CD4-positive, alpha-beta memory T cell (primary cell): ENCODE measurements around the gene PRPF18. TPM values are rescaled to one million over a fixed set of nuclear protein-coding genes. Genes with fewer than 3 reads are reported as not detected.

Experiments used
- CTCF ChIA-PET: fragments of 350-600 bp; sonication (Branson Sonifier 250); formaldehyde crosslinking; loops from one replicate; lab custom pipeline; 2021; ENCODE audit warnings: inconsistent platforms; ENCODE audit not compliant: partially characterized antibody; lab: Charles Lee
- POLR2A ChIA-PET: fragments of 350-600 bp; sonication (Branson Sonifier 250); formaldehyde crosslinking; loops from one replicate; lab custom pipeline; 2021; ENCODE audit not compliant: partially characterized antibody; lab: Charles Lee
- DNase-seq, 5 donors: peaks; one replicate each; pipeline versions ENCODE4 v3.0.0 to v3.0.0-alpha.2; 2020 to 2022; ENCODE audit warnings: mixed read lengths in 1 of 5
- H3K27ac ChIP-seq: one replicate; pipeline ENCODE4 v1.7.0; 2013; ENCODE audit warnings: low read depth, low read length
- H3K27me3 ChIP-seq: 2 replicates; pipeline ENCODE4 v1.7.0; 2013; ENCODE audit warnings: mild to moderate bottlenecking, low read length, moderate library complexity; ENCODE audit not compliant: insufficient read depth
- H3K36me3 ChIP-seq: 2 replicates; pipeline ENCODE4 v1.7.0; 2013; ENCODE audit warnings: mild to moderate bottlenecking, low read length, moderate library complexity; ENCODE audit not compliant: insufficient read depth
- H3K4me1 ChIP-seq: 2 replicates; pipeline ENCODE4 v1.7.0; 2013; ENCODE audit warnings: mild to moderate bottlenecking, low read length, moderate library complexity; ENCODE audit not compliant: insufficient read depth
- H3K4me3 ChIP-seq, 2 donors: one replicate each; pipeline ENCODE4 v1.7.0; 2013; ENCODE audit warnings: low read length in 2 of 2, mild to moderate bottlenecking in 1 of 2
- H3K9me3 ChIP-seq, 2 donors: one replicate each; pipeline ENCODE4 v1.7.0; 2013; ENCODE audit warnings: low read length in 2 of 2, control low read depth in 1 of 2; ENCODE audit not compliant: control insufficient read depth in 1 of 2
- H3K27ac Mint-ChIP-seq, 7 donors: one replicate each; pipeline ENCODE4 v1.8.0; 2020 to 2021; ENCODE audit warnings: mixed read lengths in 7 of 7, mild to moderate bottlenecking in 6 of 7, inconsistent platforms in 3 of 7, moderate library complexity in 3 of 7
- H3K27me3 Mint-ChIP-seq, 2 donors: one replicate each; pipeline ENCODE4 v1.8.0; 2020 to 2021; ENCODE audit warnings: mixed read lengths in 2 of 2
- H3K36me3 Mint-ChIP-seq, 2 donors: one replicate each; pipeline ENCODE4 v1.8.0; 2020 to 2021; ENCODE audit warnings: mixed read lengths in 2 of 2, inconsistent platforms in 1 of 2, mild to moderate bottlenecking in 1 of 2
- H3K4me1 Mint-ChIP-seq, 4 donors: one replicate each; pipeline ENCODE4 v1.8.0; 2020 to 2021; ENCODE audit warnings: mixed read lengths in 4 of 4, mild to moderate bottlenecking in 1 of 4
- H3K4me3 Mint-ChIP-seq, 8 donors: one replicate each; pipeline ENCODE4 v1.8.0; 2020 to 2021; ENCODE audit warnings: mixed read lengths in 8 of 8, mild to moderate bottlenecking in 7 of 8, moderate library complexity in 6 of 8, inconsistent platforms in 3 of 8
- H3K9me3 Mint-ChIP-seq, 8 donors: one replicate each; pipeline ENCODE4 v1.8.0; 2020 to 2021; ENCODE audit warnings: mixed read lengths in 8 of 8, mild to moderate bottlenecking in 5 of 8, inconsistent platforms in 3 of 8, moderate library complexity in 1 of 8
- intact Hi-C: fragments of 100-400 bp; cut with micrococcal nuclease; formaldehyde crosslinking; loops from one replicate; pipeline ENCODE4 v1.15.1; 2023
- polyA plus RNA-seq, 2 donors: library from polyadenylated mRNA; unstranded; fragments of 300-500 nt; fragmentation: Illumina TruSeq; gene quantifications; one replicate each; pipeline ENCODE4 v1.2.3, GENCODE V29; 2021
- total RNA-seq, 2 experiments: library from RNA; stranded (reverse); gene quantifications; one replicate each; pipeline ENCODE4 v1.2.3, GENCODE V29; 2021

The PRPF18 gene
- total and polyA plus RNA-seq, 4 experiments from 2014 or later, result 30.3 to 63.7 (median 36.6) TPM

DNA sequence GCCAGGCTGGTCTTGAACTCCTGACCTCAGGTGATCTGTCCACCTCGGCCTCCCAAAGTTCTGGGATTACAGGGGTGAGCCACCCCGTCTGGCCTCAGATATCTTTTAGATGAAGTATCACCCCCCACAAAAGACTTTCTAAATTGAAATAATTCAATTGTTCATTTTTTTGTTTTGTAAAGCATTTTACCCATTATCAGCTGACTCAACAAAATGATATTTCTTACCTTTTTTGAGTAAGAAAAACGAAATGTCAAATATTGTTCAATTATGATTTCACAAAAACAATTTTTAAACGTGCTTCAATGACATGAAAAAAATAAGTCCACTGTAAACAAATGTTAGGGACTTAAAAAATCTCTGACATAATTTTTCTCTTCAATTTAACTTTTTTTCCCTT lies 822 bp upstream of the PRPF18 start:
- CTCF ChIA-PET, result interaction anchor here (1.3 to 1.5 kb wide), 2 partner anchors 186 to 243 kb away, joined by 3 to 4 read pairs; no protein-coding TSS in a partner anchor

DNA sequence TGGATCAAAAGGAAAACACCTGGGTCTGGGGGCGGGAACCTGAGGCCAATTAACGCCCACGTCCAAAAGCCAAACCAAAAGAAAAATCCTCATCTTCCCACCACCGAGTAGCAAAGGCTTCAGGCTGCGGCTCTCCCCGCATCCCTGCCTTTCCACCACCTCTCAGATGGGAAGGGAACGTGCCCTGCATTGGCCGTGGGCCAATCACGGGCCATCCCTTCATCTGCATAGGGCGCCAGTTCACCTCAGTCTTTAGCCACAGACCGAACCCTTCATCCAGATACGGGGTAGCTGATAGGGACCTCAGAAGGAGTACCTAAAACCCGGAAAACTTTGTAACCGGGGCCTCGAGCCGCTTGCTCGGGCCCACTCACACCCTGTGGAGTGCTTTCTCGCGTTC lies 626 bp downstream of the PRPF18 start:
- peak overlapping the region; percentile 65 for H3K27ac ChIP-seq
- Mint-ChIP-seq H3K27ac (peak overlapping the region; percentile 59 to 100 (median 100)), H3K27me3 (peaks cover 11 to 20% of the 10 kb centered on the region in 2 donors), H3K36me3 (peaks cover 21 to 30% of the 10 kb centered on the region in 2 donors), H3K9me3 (peaks cover 0 to 3% (median 0%) of the 10 kb centered on the region in 8 donors), H3K4me1 (peaks cover 24 to 54% (median 36%) of the 10 kb centered on the region in 4 donors), H3K4me3 (peak overlapping the region; percentile 98 to 100 (median 100))
- no peaks in the 10 kb centered on the region for H3K9me3 ChIP-seq
- no peaks in the 10 kb centered on the region for H3K27me3 ChIP-seq
- peaks cover 6% of the 10 kb centered on the region for H3K36me3 ChIP-seq
- ChIA-PET POLR2A (interaction anchor here (0.7 to 1.6 kb wide), 6 partner anchors 17 to 598 kb away, joined by 3 to 5 read pairs (median 4); partner anchors contain the start of gene PHYH), CTCF (interaction anchor here (0.7 to 1.8 kb wide), 8 partner anchors 11 to 479 kb away, joined by 3 to 5 read pairs (median 4); no protein-coding TSS in a partner anchor)
- intact Hi-C loops, result loop anchor here (2.0 to 10.0 kb wide), 4 partner anchors 191 to 1517 kb away; partner anchors contain the start of genes DCLRE1C, MEIG1 and OPTN
- peak in 2 of 5 donors; percentile 1 to 48 for DNase-seq
- peaks cover 24% of the 10 kb centered on the region for H3K4me1 ChIP-seq
- peak overlapping the region; percentile 88 to 95 for H3K4me3 ChIP-seq

More for the DNA sequence above, 822 bp upstream of the PRPF18 start:
- Mint-ChIP-seq H3K27me3 (peaks cover 14 to 24% of the 10 kb centered on the region in 2 donors), H3K4me1 (peaks cover 21 to 43% (median 32%) of the 10 kb centered on the region in 4 donors), H3K36me3 (peaks cover 10 to 21% of the 10 kb centered on the region in 2 donors), H3K9me3 (peaks cover 0 to 3% (median 0%) of the 10 kb centered on the region in 8 donors), H3K27ac (peak overlapping the region in 2 of 7 donors; percentile 89 to 97), H3K4me3 (peak overlapping the region in 2 of 8 donors; percentile 99 to 100)
- POLR2A ChIA-PET, result interaction anchor here (1.4 to 1.6 kb wide), 2 partner anchors 201 to 286 kb away, joined by 5 read pairs; partner anchors contain the start of gene PHYH
- H3K9me3 ChIP-seq, result no peaks in the 10 kb centered on the region
- no peaks in the 10 kb centered on the region for H3K27me3 ChIP-seq
- H3K27ac ChIP-seq, result no peak overlapping the region
- no peak overlapping the region for H3K4me3 ChIP-seq
- intact Hi-C loops, result loop anchor here (1.0 to 10.0 kb wide), 10 partner anchors 193 to 1519 kb away; partner anchors contain the start of genes DCLRE1C, MCM10, MEIG1 and OPTN
- H3K4me1 ChIP-seq, result peaks cover 24% of the 10 kb centered on the region
- no peaks in the 10 kb centered on the region for H3K36me3 ChIP-seq
- no peak for DNase-seq

DNA sequence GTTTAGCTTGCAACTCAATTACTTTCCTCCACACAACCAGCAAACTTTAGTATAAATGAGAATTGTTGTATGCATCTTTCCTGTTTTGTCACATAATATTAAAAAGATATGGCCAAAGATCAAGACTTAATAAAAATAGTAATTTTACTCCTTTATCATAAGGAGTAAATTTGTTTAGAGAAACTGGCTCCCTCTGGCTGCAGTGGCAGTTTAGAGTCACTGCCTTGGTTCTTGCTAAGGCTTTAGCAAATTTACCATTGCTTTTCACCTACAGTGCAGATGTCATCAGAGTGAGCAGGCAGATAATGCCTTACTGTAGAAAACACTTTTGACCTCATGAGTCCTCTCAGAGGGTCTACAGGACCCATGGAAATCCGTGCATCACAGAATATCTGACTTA lies 2.6 kb downstream of the PRPF18 start:
- peaks cover 35 to 72% (median 46%) of the 10 kb centered on the region in 4 donors for H3K4me1 Mint-ChIP-seq
- peak overlapping the region in 5 of 8 donors; percentile 61 to 100 (median 74) for H3K4me3 Mint-ChIP-seq
- H3K27me3 Mint-ChIP-seq, result peaks cover 5 to 8% of the 10 kb centered on the region in 2 donors
- peaks cover 34 to 46% of the 10 kb centered on the region in 2 donors for H3K36me3 Mint-ChIP-seq
- Histone ChIP-seq H3K27ac (no peak overlapping the region), H3K4me1 (peaks cover 24% of the 10 kb centered on the region), H3K27me3 (no peaks in the 10 kb centered on the region), H3K9me3 (no peaks in the 10 kb centered on the region), H3K36me3 (peaks cover 12% of the 10 kb centered on the region), H3K4me3 (no peak overlapping the region)
- no peak for DNase-seq
- CTCF ChIA-PET, result interaction anchor here (0.9 to 1.8 kb wide), 3 partner anchors 8 to 198 kb away, joined by 3 to 5 read pairs (median 3); no protein-coding TSS in a partner anchor
- peaks cover 0 to 3% (median 0%) of the 10 kb centered on the region in 8 donors for H3K9me3 Mint-ChIP-seq
- POLR2A ChIA-PET, result no interaction called here
- H3K27ac Mint-ChIP-seq, result peak overlapping the region in 1 of 7 donors; percentile 89
- intact Hi-C loops, result loop anchor here (10.0 kb wide), 3 partner anchors 485 to 1515 kb away; partner anchors contain the start of genes DCLRE1C, MEIG1 and OPTN

DNA sequence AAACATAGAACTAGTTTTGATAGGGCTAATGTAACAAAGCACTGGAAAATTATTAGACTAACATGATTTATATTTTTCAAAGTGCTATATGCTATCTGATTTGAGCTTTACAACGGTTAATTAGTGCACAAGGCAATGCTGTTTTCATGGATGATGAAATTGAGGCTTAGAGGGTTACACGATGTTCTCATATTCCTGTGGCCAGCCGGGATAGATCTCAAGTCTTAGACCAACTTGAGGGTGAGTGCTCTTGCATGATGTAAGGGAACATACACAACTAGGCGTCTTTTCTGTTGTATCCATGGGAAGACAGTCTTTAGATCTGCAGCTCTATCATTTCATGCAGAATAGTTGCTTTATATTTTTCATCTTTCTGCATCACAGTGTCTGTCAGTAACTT lies 4.1 kb downstream of the PRPF18 start:
- Histone ChIP-seq H3K4me1 (peaks cover 24% of the 10 kb centered on the region), H3K9me3 (no peaks in the 10 kb centered on the region), H3K36me3 (peaks cover 12% of the 10 kb centered on the region), H3K4me3 (no peak overlapping the region), H3K27ac (no peak overlapping the region), H3K27me3 (no peaks in the 10 kb centered on the region)
- ChIA-PET CTCF (no interaction called here), POLR2A (no interaction called here)
- peaks cover 0 to 3% (median 0%) of the 10 kb centered on the region in 8 donors for H3K9me3 Mint-ChIP-seq
- no peak for DNase-seq
- H3K27ac Mint-ChIP-seq, result no peak overlapping the region
- peaks cover 37 to 52% of the 10 kb centered on the region in 2 donors for H3K36me3 Mint-ChIP-seq
- intact Hi-C loops, result no loop called here
- no peak overlapping the region for H3K4me3 Mint-ChIP-seq
- peaks cover 0 to 5% of the 10 kb centered on the region in 2 donors for H3K27me3 Mint-ChIP-seq
- H3K4me1 Mint-ChIP-seq, result peaks cover 38 to 73% (median 48%) of the 10 kb centered on the region in 4 donors

DNA sequence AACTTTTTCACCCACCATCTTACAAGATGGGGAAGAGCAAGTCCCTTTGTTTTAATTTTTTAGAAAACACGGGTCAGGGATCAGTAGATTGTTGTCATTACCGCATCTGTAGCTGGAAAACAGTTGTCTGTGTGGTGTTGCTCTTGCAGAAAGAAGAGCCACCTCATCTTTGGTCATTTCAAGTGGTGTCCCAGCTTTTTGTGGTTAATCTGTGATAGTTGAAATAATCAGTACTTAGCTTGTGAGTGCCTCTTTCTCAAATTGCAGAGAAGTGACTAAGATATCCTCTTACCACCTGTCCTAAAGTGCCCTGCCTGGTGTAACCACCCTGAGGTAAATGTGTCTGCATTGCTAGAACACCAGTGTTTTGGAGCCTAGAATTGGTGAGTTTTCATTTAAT lies 5.5 kb downstream of the PRPF18 start:
- intact Hi-C loops, result no loop called here
- Mint-ChIP-seq H3K36me3 (peaks cover 33 to 50% of the 10 kb centered on the region in 2 donors), H3K27me3 (no peaks in the 10 kb centered on the region), H3K4me1 (peaks cover 36 to 68% (median 45%) of the 10 kb centered on the region in 4 donors), H3K27ac (no peak overlapping the region), H3K9me3 (no peaks in the 10 kb centered on the region), H3K4me3 (no peak overlapping the region)
- H3K27me3 ChIP-seq, result no peaks in the 10 kb centered on the region
- H3K36me3 ChIP-seq, result peaks cover 12% of the 10 kb centered on the region
- H3K4me3 ChIP-seq, result no peak overlapping the region
- ChIA-PET CTCF (no interaction called here), POLR2A (no interaction called here)
- no peak for DNase-seq
- no peaks in the 10 kb centered on the region for H3K9me3 ChIP-seq
- H3K27ac ChIP-seq, result no peak overlapping the region
- H3K4me1 ChIP-seq, result peaks cover 20% of the 10 kb centered on the region

DNA sequence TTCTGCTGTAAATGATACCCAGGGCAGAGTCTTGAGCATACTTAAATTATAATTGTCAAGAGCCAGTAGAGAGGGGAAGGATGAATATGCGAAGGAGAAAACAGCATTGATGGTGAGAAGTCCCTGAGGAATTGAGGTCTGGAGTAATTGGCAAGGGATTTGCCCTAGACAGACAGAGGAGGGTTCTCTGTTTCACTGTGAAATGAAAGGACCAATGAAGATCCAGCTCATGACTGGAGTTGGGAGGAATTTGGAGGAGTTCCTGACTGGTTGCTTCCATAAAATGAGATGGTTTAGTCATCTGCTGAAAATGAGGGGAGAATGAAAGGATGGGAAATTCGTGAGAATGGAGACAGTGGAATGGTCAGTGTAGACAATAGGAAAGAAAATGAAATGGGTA lies 6.8 kb downstream of the PRPF18 start:
- DNase-seq, result no peak
- peaks cover 41 to 55% of the 10 kb centered on the region in 2 donors for H3K36me3 Mint-ChIP-seq
- no peaks in the 10 kb centered on the region for H3K27me3 ChIP-seq
- intact Hi-C loops, result no loop called here
- POLR2A ChIA-PET, result no interaction called here
- H3K36me3 ChIP-seq, result peaks cover 12% of the 10 kb centered on the region
- no peaks in the 10 kb centered on the region for H3K27me3 Mint-ChIP-seq
- no peak overlapping the region for H3K27ac ChIP-seq
- no peak overlapping the region for H3K27ac Mint-ChIP-seq
- H3K9me3 Mint-ChIP-seq, result no peaks in the 10 kb centered on the region
- H3K4me1 Mint-ChIP-seq, result peaks cover 33 to 57% (median 39%) of the 10 kb centered on the region in 4 donors
- H3K4me1 ChIP-seq, result peaks cover 10% of the 10 kb centered on the region
- H3K9me3 ChIP-seq, result no peaks in the 10 kb centered on the region
- H3K4me3 Mint-ChIP-seq, result no peak overlapping the region
- no peak overlapping the region for H3K4me3 ChIP-seq
- CTCF ChIA-PET, result no interaction called here

DNA sequence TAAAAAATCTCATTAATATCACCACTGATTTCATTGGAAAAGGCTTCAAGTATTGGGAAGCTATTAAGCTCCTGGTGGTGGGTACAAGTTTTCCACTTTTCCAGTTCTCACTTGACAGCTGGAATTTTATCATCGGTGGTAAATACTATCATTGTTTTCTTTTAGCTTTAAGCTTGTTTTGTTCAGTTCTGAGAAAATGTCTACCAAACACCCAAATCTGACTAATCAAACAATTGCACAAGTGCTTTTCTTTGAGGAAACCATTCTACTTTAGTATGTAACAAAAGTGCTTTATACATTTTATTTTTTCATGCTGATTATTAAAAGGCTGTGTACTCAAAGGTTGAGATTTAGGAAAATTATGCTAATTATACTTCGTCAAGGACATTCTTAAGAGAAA lies 7.9 kb downstream of the PRPF18 start:
- POLR2A ChIA-PET, result no interaction called here
- no peaks in the 10 kb centered on the region for H3K27me3 Mint-ChIP-seq
- intact Hi-C loops, result no loop called here

More for the DNA sequence above, 7.9 kb downstream of the PRPF18 start:
- peaks cover 23 to 46% (median 28%) of the 10 kb centered on the region in 4 donors for H3K4me1 Mint-ChIP-seq
- Histone ChIP-seq H3K36me3 (peaks cover 12% of the 10 kb centered on the region), H3K27ac (no peak overlapping the region), H3K4me3 (no peak overlapping the region), H3K4me1 (no peaks in the 10 kb centered on the region), H3K27me3 (no peaks in the 10 kb centered on the region), H3K9me3 (no peaks in the 10 kb centered on the region)
- CTCF ChIA-PET, result no interaction called here
- no peak overlapping the region for H3K27ac Mint-ChIP-seq
- H3K4me3 Mint-ChIP-seq, result no peak overlapping the region
- peaks cover 45 to 59% of the 10 kb centered on the region in 2 donors for H3K36me3 Mint-ChIP-seq
- H3K9me3 Mint-ChIP-seq, result no peaks in the 10 kb centered on the region
- no peak for DNase-seq
